H9 (cell line): ENCODE data around the gene DMRTC2. TPM values are rescaled to one million over a fixed set of nuclear protein-coding genes. Genes with fewer than 3 reads are reported as not detected.

Source experiments
- DNase-seq: peaks from one replicate; pipeline ENCODE4 v3.0.0-alpha.2; 2017
- H2AFZ ChIP-seq: one replicate; pipeline ENCODE4 v1.6.1; 2013; ENCODE audit warnings: mild to moderate bottlenecking, low read length, control low read depth, moderate library complexity
- H2AK5ac ChIP-seq: 2 replicates; pipeline ENCODE4 v1.6.1; 2013; ENCODE audit warnings: low read length, control low read depth, mixed read lengths; ENCODE audit not compliant: insufficient read length
- H2BK120ac ChIP-seq: one replicate; pipeline ENCODE4 v1.6.1; 2013; ENCODE audit warnings: low read depth, mild to moderate bottlenecking, low read length, control low read depth, inconsistent platforms; ENCODE audit not compliant: poor library complexity, severe bottlenecking
- H2BK12ac ChIP-seq: 2 replicates; pipeline ENCODE4 v1.6.1; 2013; ENCODE audit warnings: low read length, control low read depth, mixed read lengths, low read depth; ENCODE audit not compliant: insufficient read length
- H2BK15ac ChIP-seq: 2 replicates; pipeline ENCODE4 v1.6.1; 2013; ENCODE audit warnings: low read depth, low read length, control low read depth
- H2BK20ac ChIP-seq: one replicate; pipeline ENCODE4 v1.6.1; 2013; ENCODE audit warnings: low read depth, mild to moderate bottlenecking, low read length, control low read depth, inconsistent platforms; ENCODE audit not compliant: poor library complexity, severe bottlenecking
- H2BK5ac ChIP-seq: 2 replicates; pipeline ENCODE4 v1.6.1; 2013; ENCODE audit warnings: low read length, control low read depth, mixed read lengths; ENCODE audit not compliant: insufficient read length
- H3K14ac ChIP-seq: 2 replicates; pipeline ENCODE4 v1.6.1; 2013; ENCODE audit warnings: low read length, control low read depth; ENCODE audit not compliant: insufficient read depth
- H3K18ac ChIP-seq: 2 replicates; pipeline ENCODE4 v1.6.1; 2013; ENCODE audit warnings: low read depth, mild to moderate bottlenecking, mixed read lengths, low read length, control low read depth; ENCODE audit not compliant: insufficient read length
- H3K23ac ChIP-seq: 2 replicates; pipeline ENCODE4 v1.6.1; 2013; ENCODE audit warnings: low read length, control low read depth, mixed read lengths, low read depth; ENCODE audit not compliant: insufficient read length
- H3K23me2 ChIP-seq: 2 replicates; pipeline ENCODE4 v1.6.1; 2013; ENCODE audit warnings: low read depth, mild to moderate bottlenecking, mixed read lengths, low read length, control low read depth; ENCODE audit not compliant: insufficient read length, poor library complexity, severe bottlenecking
- H3K27ac ChIP-seq: 2 replicates; pipeline ENCODE4 v1.5.1; 2013; ENCODE audit warnings: low read length, control low read depth, mixed read lengths, low read depth; ENCODE audit not compliant: insufficient read length
- H3K27me3 ChIP-seq: 2 replicates; pipeline ENCODE4 v1.6.1; 2013; ENCODE audit warnings: low read length, control low read depth, inconsistent platforms; ENCODE audit not compliant: insufficient read depth
- H3K4ac ChIP-seq: 2 replicates; pipeline ENCODE4 v1.6.1; 2013; ENCODE audit warnings: low read depth, mild to moderate bottlenecking, control low read depth, inconsistent platforms, low read length, moderate library complexity
- H3K4me1 ChIP-seq: 2 replicates; pipeline ENCODE4 v1.6.1; 2013; ENCODE audit warnings: low read length, control low read depth, inconsistent platforms; ENCODE audit not compliant: insufficient read depth
- H3K4me2 ChIP-seq: 2 replicates; pipeline ENCODE4 v1.6.1; 2013; ENCODE audit warnings: low read length, control low read depth, mixed read lengths; ENCODE audit not compliant: insufficient read length, insufficient read depth
- H3K56ac ChIP-seq: 2 replicates; pipeline ENCODE4 v1.6.1; 2013; ENCODE audit warnings: low read depth, mild to moderate bottlenecking, mixed read lengths, low read length, control low read depth; ENCODE audit not compliant: insufficient read length
- H3K79me1 ChIP-seq: 2 replicates; pipeline ENCODE4 v1.6.1; 2013; ENCODE audit warnings: low read depth, mild to moderate bottlenecking, moderate library complexity, low read length, control low read depth, inconsistent platforms; ENCODE audit not compliant: insufficient read depth, poor library complexity, severe bottlenecking
- H3K79me2 ChIP-seq: 2 replicates; pipeline ENCODE4 v1.6.1; 2013; ENCODE audit warnings: low read length, control low read depth, inconsistent platforms; ENCODE audit not compliant: insufficient read depth
- H3K9ac ChIP-seq: 2 replicates; pipeline ENCODE4 v1.6.1; 2013; ENCODE audit warnings: low read length, control low read depth, mixed read lengths; ENCODE audit not compliant: insufficient read length; ENCODE audit errors: extremely low read depth
- H3K9me3 ChIP-seq: one replicate; pipeline ENCODE4 v1.6.1; 2013; ENCODE audit warnings: low read depth, low read length, inconsistent platforms; ENCODE audit not compliant: control insufficient read depth
- H3T11ph ChIP-seq: one replicate; pipeline ENCODE4 v1.6.1; 2013; ENCODE audit warnings: mild to moderate bottlenecking, low read length, control low read depth, inconsistent platforms
- H4K20me1 ChIP-seq: one replicate; pipeline ENCODE4 v1.6.1; 2013; ENCODE audit not compliant: control insufficient read depth, insufficient read length, insufficient read depth
- H4K5ac ChIP-seq: 2 replicates; pipeline ENCODE4 v1.6.1; 2013; ENCODE audit warnings: low read depth, mild to moderate bottlenecking, mixed read lengths, low read length, control low read depth; ENCODE audit not compliant: insufficient read length
- H4K8ac ChIP-seq: replicated peaks from 2 replicates; pipeline ENCODE4 v1.6.1; 2013; ENCODE audit warnings: low read length, control low read depth, mixed read lengths, low read depth; ENCODE audit not compliant: insufficient read length
- H4K91ac ChIP-seq: 2 replicates; pipeline ENCODE4 v1.6.1; 2013; ENCODE audit warnings: low read depth, mild to moderate bottlenecking, moderate library complexity, mixed read lengths, low read length, control low read depth; ENCODE audit not compliant: insufficient read length
- H3K27ac Mint-ChIP-seq, 3 experiments: 2 replicates in 2 of 3; 3 replicates in 1 of 3; pipeline ENCODE4 v1.8.0; 2020 to 2021; ENCODE audit warnings: mixed read lengths in 3 of 3, mild to moderate bottlenecking in 1 of 3, moderate library complexity in 1 of 3
- H3K27me3 Mint-ChIP-seq: 2 replicates; pipeline ENCODE4 v1.8.0; 2021; ENCODE audit warnings: low read depth, mild to moderate bottlenecking, moderate library complexity, mixed read lengths
- H3K36me3 Mint-ChIP-seq, 3 experiments: 2 replicates in 2 of 3; 3 replicates in 1 of 3; pipeline ENCODE4 v1.8.0; 2020 to 2021; ENCODE audit warnings: low read depth in 3 of 3, mixed read lengths in 3 of 3; ENCODE audit not compliant: insufficient read depth in 1 of 3
- H3K4me1 Mint-ChIP-seq, 2 experiments: 2 replicates each; pipeline ENCODE4 v1.8.0; 2020; ENCODE audit warnings: mixed read lengths in 2 of 2
- H3K4me3 Mint-ChIP-seq, 2 experiments: 2 replicates in 1 of 2; 3 replicates in 1 of 2; pipeline ENCODE4 v1.8.0; 2020 to 2021; ENCODE audit warnings: mild to moderate bottlenecking in 2 of 2, mixed read lengths in 2 of 2, moderate library complexity in 1 of 2
- H3K9me3 Mint-ChIP-seq, 2 experiments: 2 replicates in 1 of 2; 3 replicates in 1 of 2; pipeline ENCODE4 v1.8.0; 2020; ENCODE audit warnings: mild to moderate bottlenecking in 2 of 2, mixed read lengths in 2 of 2, moderate library complexity in 1 of 2
- CTCF ChIP-seq: fragments of 200-600 bp; sonication (generic); conservative IDR thresholded peaks from 3 replicates; pipeline ENCODE4 v1.8.0; 2021; ENCODE audit warnings: antibody characterized with exemption, mild to moderate bottlenecking
- WGBS: extraction: QIAGEN DNeasy Blood & Tissue Kit; methylation state at CpG from one replicate; pipeline ENCODE4 v1.1.7; 2013; ENCODE audit warnings: missing lambda C conversion rate, low lambda C conversion rate, mixed read lengths; ENCODE audit not compliant: insufficient read length; ENCODE audit errors: extremely low coverage; 5-methylcytosine and 5-hydroxymethylcytosine counted together
- total RNA-seq: library from RNA; stranded (reverse); gene quantifications from 2 replicates; pipeline ENCODE4 v1.2.1, GENCODE V29; 2021

Gene DMRTC2
- total RNA-seq, 1 experiment from 2014 or later: not detected

- no peak overlapping the region for H3K23ac ChIP-seq
- Mint-ChIP-seq H3K9me3 (peaks cover 17 to 93% of the 10 kb centered on the region in 2 experiments), H3K4me1 (no peaks in the 10 kb centered on the region), H3K27me3 (peaks cover 2% of the 10 kb centered on the region; the same call in 1 of the 2 replicates), H3K4me3 (no peak overlapping the region), H3K27ac (no peak overlapping the region), H3K36me3 (peaks cover 0 to 28% (median 4%) of the 10 kb centered on the region in 3 experiments; a peak in 4 of 7 replicates)
- H4K91ac ChIP-seq: no peak overlapping the region
- no peak overlapping the region for H3T11ph ChIP-seq
- no peaks in the 10 kb centered on the region for H3K79me2 ChIP-seq
- no peak overlapping the region for H3K4ac ChIP-seq
- H3K9me3 ChIP-seq: no peaks in the 10 kb centered on the region
- no peak overlapping the region for H3K18ac ChIP-seq
- H3K79me1 ChIP-seq: no peaks in the 10 kb centered on the region
- H3K27ac ChIP-seq: no peak overlapping the region
- no peak overlapping the region for H2BK20ac ChIP-seq
- no peak overlapping the region for H2BK5ac ChIP-seq
- H2AFZ ChIP-seq: no peak overlapping the region
- no peaks in the 10 kb centered on the region for H3K4me1 ChIP-seq
- H4K5ac ChIP-seq: no peak overlapping the region
- no peak overlapping the region for H3K56ac ChIP-seq
- no peak overlapping the region for H2BK15ac ChIP-seq
- no peak overlapping the region for H3K4me2 ChIP-seq
- H3K23me2 ChIP-seq: no peaks in the 10 kb centered on the region
- H2BK120ac ChIP-seq: no peak overlapping the region
- H3K27me3 ChIP-seq: no peaks in the 10 kb centered on the region; the same call in 1 of the 2 replicates
- H2AK5ac ChIP-seq: no peak overlapping the region
- DNase-seq: no peak
- no peak overlapping the region for H4K8ac ChIP-seq
- no peak for TF ChIP-seq CTCF
- H4K20me1 ChIP-seq: no peaks in the 10 kb centered on the region
- H2BK12ac ChIP-seq: no peak overlapping the region
- H3K9ac ChIP-seq: no peak overlapping the region
- H3K14ac ChIP-seq: no peak overlapping the region
- no CpG with 5 or more reads among the region's 16 CpGs for WGBS
Measured at GRCh38 chr19:41808663-41809566, 35.9 kb upstream of the DMRTC2 start.
